Measurements from ENCODE around the gene VCAN.

GRCh38 chr5:83608122-83608521, 136.6 kb downstream of the VCAN start:
- TF ChIP-seq CTCF (conservative IDR thresholded peaks at IDR 0.05 in 1 of 2, IDR thresholded peaks at IDR 0.05 in 1 of 2; ENCODE audit: extremely low read depth in 1 of 2, insufficient read depth in 1 of 2, low read depth in 1 of 2, low read length in 2 of 2) (peak; percentile 54 to 77), EZH2 (IDR thresholded peaks at IDR 0.05; ENCODE audit: borderline replicate concordance, low read length) (no peak)
